ENCODE data around the gene ANKK1.

ANKK1 gene, protein sequence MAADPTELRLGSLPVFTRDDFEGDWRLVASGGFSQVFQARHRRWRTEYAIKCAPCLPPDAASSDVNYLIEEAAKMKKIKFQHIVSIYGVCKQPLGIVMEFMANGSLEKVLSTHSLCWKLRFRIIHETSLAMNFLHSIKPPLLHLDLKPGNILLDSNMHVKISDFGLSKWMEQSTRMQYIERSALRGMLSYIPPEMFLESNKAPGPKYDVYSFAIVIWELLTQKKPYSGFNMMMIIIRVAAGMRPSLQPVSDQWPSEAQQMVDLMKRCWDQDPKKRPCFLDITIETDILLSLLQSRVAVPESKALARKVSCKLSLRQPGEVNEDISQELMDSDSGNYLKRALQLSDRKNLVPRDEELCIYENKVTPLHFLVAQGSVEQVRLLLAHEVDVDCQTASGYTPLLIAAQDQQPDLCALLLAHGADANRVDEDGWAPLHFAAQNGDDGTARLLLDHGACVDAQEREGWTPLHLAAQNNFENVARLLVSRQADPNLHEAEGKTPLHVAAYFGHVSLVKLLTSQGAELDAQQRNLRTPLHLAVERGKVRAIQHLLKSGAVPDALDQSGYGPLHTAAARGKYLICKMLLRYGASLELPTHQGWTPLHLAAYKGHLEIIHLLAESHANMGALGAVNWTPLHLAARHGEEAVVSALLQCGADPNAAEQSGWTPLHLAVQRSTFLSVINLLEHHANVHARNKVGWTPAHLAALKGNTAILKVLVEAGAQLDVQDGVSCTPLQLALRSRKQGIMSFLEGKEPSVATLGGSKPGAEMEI
- 1.3 to 2.6 (median 1.9) reads per million in 4 donors for total RNA-seq

DNA sequence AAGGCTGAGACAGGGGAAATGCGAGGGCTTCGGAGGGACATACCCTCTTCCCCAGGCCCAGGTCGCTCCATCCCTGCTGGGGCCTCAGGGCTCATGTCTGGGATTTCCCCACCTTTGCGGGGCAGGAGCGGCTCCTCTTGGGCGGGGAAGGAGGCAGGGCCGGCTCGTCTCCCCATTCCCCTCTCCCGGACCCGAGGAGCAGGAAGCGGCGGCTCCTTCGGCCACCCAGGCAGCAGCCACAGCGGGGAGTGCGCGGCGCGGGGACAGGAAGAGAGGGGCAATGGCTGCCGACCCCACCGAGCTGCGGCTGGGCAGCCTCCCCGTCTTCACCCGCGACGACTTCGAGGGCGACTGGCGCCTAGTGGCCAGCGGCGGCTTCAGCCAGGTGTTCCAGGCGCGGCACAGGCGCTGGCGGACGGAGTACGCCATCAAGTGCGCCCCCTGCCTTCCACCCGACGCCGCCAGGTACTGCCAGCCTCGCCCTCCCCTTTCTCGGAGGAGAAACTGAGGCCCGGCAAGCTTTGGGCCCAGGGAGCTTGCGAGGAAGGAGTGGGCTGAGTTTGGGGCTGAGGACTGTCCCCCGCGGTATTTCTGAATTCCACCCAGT lies at the start of gene ANKK1:
Gene ANKK1, plus strand, starts transcription at position 175 of the 607 bp plus-strand sequence. Its CDS starts 106 bp downstream, at position 281.
- no peak for DNase-seq

GRCh38 chr11:113338730-113339129 lies 48.8 kb upstream of the ANKK1 start:
- DNase-seq = no peak

DNA sequence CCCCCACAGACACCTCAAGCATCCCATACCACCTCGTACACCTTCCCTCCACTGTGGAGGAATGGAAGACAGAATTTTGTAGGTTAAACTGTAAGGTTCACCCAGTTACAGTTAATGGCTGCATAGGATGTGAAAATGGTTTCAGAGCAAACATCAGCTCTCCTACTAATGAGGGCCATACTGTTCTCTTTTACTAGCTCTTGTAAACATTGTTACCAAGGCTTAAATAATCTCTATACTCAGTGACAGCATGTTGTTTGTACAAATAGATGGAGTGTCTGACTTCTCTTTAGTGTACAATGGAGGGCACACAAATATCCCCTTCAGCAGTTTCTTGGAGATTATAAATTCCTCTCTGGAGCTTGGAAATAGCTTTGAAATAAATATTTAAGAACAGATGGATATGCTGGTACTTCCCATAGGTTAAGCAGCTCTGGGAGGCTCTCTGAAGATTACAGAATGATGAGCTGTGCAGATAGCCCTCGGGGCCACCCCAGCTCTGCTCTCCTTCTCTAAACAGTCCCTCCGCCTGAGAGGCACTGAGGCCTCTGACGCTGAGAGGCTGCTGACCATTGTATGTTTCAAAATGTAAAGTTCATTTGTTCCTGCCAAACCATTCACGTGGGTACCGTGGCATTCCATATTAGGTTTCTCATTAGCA lies 47.5 kb upstream of the ANKK1 start:
- DNase-seq = no peak

DNA sequence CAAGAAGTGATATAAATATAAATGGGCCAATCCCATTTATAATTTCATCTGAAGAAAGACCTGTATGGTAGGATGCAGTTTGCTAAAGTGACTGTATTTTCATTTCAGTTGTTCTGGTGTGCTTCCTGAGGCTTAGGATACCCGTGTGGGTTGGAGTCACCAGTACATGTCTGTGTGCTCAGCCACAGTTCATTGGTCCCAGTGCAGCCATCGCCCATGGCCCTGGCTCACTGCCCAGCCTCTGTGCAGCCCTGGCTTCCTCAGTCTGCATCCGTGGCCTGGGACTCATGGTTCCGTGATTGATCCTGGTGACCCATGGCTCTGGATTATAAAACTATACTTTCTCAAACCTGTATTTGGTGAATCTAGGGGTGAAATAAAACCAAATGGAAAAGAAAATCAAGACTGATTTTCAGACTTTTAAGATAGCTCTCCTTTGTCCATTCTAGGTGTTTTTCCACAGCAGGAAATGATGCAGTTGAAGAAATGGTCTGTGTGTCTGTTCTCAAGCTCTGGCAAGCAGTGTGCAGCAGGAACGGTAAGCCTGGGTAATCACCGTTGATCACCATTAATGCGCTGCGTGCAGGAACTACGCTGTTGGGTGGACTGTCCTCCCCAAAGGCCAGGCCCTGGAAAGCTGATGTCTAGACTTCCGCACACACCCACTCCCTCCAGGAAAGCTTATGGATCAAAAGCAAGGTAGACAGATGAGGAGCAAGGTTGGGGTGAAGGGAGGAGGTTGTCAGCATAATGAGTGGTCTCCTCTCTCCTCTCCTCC lies 46.0 kb upstream of the ANKK1 start:
- no peak for DNase-seq

DNA sequence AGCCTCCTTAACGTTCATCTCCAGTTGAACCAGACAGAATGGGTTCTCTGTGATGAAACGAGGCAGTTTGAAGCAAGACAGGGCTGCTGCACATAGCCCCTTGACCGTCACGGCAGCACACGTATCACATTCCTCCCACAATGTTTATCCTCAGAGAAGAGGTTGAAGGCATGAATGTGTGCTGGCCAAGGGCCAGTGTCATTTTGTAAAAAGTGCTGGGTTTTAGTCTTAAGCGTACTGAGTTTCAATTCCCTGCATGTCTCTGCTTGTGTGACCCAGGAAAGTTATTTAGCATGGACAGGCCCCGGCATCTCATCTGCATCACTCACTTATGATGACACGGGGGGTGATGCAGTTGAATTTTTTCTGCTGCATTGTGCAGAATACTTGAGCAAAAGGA lies 41.6 kb upstream of the ANKK1 start:
- DNase-seq = no peak

- no peak for DNase-seq
Measured at GRCh38 chr11:113349528-113349927, 38.1 kb upstream of the ANKK1 start.

- no peak for DNase-seq
Measured at GRCh38 chr11:113350336-113351067, 37.1 kb upstream of the ANKK1 start.

- no peak for DNase-seq
Measured at GRCh38 chr11:113351068-113351450, 36.5 kb upstream of the ANKK1 start.

- no peak for DNase-seq
Measured at GRCh38 chr11:113351480-113351879, 36.1 kb upstream of the ANKK1 start.

- no peak for DNase-seq
Measured at GRCh38 chr11:113356203-113356602, 31.4 kb upstream of the ANKK1 start.

- no peak for DNase-seq
Measured at GRCh38 chr11:113363406-113363805, 24.2 kb upstream of the ANKK1 start.

- DNase-seq = no peak
Measured at GRCh38 chr11:113363996-113364641, 23.5 kb upstream of the ANKK1 start.

DNA sequence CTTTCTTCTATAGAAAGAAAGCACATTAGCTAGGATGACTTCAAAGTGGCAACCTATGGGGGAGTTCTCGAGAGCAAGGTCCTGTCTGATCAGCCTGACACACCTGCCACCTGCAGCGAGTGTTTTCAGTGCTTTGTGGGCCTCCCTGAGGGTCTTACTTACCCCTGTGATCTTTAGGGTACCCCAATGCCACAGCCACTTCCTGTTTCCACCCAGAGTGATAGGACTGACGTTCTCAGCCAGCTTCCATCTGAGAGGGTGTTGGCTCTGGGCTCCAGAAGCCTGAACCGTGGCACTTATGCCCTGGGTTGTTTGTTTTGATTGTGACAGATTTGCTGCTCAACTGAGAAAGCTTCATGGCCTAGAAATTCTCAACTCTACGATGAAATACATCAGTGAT lies 21.7 kb upstream of the ANKK1 start:
- no peak for DNase-seq

DNA sequence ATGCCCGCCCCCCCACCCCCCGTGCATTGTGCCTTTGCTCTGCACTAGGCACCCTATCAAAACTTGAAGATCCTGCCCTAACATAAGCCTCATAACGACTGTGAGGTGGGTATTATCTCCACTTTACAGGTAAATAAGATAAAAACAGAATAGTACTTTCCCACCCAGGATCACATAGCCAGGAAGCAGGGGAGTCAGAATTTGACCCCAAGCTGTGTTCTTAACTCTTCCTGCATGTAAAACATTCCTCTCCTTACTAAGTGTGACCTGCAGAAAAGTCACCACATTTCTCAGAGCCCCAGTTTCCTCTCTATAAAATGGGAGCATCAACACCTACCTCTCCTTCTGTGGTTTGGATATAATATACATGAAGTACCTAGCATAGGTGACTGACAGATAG lies 18.2 kb upstream of the ANKK1 start:
- no peak for DNase-seq

DNA sequence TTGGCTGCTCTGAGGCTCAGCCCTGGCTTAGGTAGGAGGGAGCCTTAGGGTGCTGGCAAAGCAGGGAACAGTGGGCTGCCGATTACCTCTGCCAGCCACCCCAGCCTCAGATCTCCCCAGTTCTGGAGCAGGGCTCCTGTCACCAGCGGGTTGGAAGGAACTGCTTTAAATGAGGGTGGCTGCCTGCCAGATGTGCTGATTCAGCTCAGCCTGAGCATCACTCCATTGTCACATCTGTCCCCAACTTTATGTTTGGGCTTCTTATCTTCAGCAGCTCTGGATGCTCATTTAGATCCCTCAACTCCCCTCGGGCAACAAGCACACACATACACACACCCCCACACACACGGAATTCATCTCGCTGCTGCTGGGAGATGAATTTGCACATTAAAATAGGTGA lies 16.9 kb upstream of the ANKK1 start:
- no peak for DNase-seq

- DNase-seq = no peak
Measured at GRCh38 chr11:113372309-113372708, 15.3 kb upstream of the ANKK1 start.

- no peak for DNase-seq
Measured at GRCh38 chr11:113373306-113373705, 14.3 kb upstream of the ANKK1 start.

- no peak for DNase-seq
Measured at GRCh38 chr11:113373981-113374560, 13.5 kb upstream of the ANKK1 start.

DNA sequence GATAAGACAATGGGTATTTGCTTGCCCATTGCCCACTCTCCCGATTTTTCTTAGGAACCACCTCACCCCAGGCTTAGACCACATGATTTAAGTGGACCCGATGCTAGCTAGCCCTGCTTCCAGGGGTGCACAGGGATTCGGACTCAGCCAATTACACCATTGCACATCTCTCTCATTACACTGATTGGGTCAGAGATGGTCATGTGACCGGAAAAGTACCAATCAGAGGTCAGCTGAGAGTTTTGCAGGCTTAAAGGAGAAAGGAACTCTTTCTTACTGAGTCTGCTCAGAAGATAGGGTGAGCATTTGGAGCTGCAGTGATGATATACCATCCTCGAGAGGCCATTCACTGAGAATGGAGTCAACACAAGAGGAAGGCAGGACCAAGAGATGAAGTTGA lies 12.2 kb upstream of the ANKK1 start:
- no peak for DNase-seq

DNA sequence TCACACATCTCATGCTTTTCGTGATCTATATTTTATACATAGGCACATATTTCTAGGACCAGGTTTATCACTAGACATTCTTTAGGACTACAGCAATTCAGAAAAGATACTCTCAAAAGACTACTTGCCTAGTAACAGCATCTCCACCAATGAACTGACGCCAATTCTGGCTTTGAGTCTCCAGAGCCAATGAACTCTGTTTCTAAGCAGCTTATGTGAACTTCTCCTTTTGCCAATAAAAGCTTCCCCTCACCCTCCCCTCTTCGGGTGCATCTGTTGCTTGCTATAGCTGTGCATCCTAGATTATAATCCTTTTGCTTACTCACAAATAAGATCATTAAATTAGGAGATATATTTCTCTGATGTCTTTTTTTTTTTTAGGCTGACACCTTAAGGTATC lies 11.4 kb upstream of the ANKK1 start:
- no peak for DNase-seq

Data from T-helper 1 cell (primary cell).